Coronary artery (tissue), 2 donors: Measurements from ENCODE around the gene POLD3.

ENCODE experiments used
- DNase-seq: peaks from one replicate; pipeline ENCODE4 v3.0.0-alpha.2; 2017; ENCODE audit warnings: low spot score
- H3K27ac ChIP-seq, 2 donors: fragments of 200-600 bp; sonication (generic); one replicate each; pipeline ENCODE4 v1.5.1; 2016 to 2019
- H3K4me3 ChIP-seq: fragments of 200-600 bp; sonication (generic); 2 replicates; pipeline ENCODE4 v1.5.1; 2016; ENCODE audit warnings: mild to moderate bottlenecking, moderate library complexity
- CTCF ChIP-seq: fragments of 200-600 bp; sonication (generic); IDR thresholded peaks from one replicate; pipeline ENCODE4 v1.5.1; 2019; ENCODE audit warnings: antibody characterized with exemption

Gene POLD3

GRCh38 chr11:74682731-74683278, 90.4 kb downstream of the POLD3 start:
- H3K27ac ChIP-seq = peak overlapping the region in 1 of 2 donors; percentile 15
- H3K4me3 ChIP-seq = peak overlapping the region; percentile 79
- peak; percentile 60 for DNase-seq
- no peak for TF ChIP-seq CTCF

GRCh38 chr11:74683279-74683871, 91.0 kb downstream of the POLD3 start:
- peak; percentile 29 for TF ChIP-seq CTCF
- DNase-seq = peak; percentile 72
- peak overlapping the region; percentile 15 to 16 for H3K27ac ChIP-seq
- peak overlapping the region; percentile 79 for H3K4me3 ChIP-seq

GRCh38 chr11:74683941-74684481, 91.6 kb downstream of the POLD3 start:
- H3K27ac ChIP-seq = no peak overlapping the region
- DNase-seq = peak; percentile 65
- TF ChIP-seq CTCF = no peak
- H3K4me3 ChIP-seq = peak overlapping the region; percentile 79

- DNase-seq = no peak
- Histone ChIP-seq H3K27ac (no peak overlapping the region), H3K4me3 (no peak overlapping the region)
- TF ChIP-seq CTCF = no peak
These were observed 92.3 kb downstream of the POLD3 start for GRCh38 chr11:74684661-74685060.

GRCh38 chr11:74685338-74685737, 93.0 kb downstream of the POLD3 start:
- DNase-seq = no peak
- Histone ChIP-seq H3K4me3 (no peak overlapping the region), H3K27ac (no peak overlapping the region)
- TF ChIP-seq CTCF = no peak

GRCh38 chr11:74685905-74686304, 93.5 kb downstream of the POLD3 start:
- DNase-seq = no peak
- no peak overlapping the region for H3K4me3 ChIP-seq
- no peak overlapping the region for H3K27ac ChIP-seq
- TF ChIP-seq CTCF = no peak

- DNase-seq = no peak
- Histone ChIP-seq H3K27ac (peak overlapping the region in 1 of 2 donors; percentile 64), H3K4me3 (no peak overlapping the region)
- no peak for TF ChIP-seq CTCF
These were observed 94.4 kb downstream of the POLD3 start for GRCh38 chr11:74686792-74687191.
